GM23338 (cell line): Measurements from ENCODE around the gene MRPS14. TPM values are rescaled to one million over a fixed set of nuclear protein-coding genes. Genes with fewer than 3 reads are reported as not detected.

ENCODE experiments used
- ATAC-seq: fragments of 200-7000 bp; cut with Tn5 transposase; 3 replicates; pipeline ENCODE4 v1.9.1; 2020
- DNase-seq: peaks from one replicate; pipeline ENCODE4 v3.0.0-alpha.2; 2015; ENCODE audit warnings: low spot score
- H2AFZ ChIP-seq: fragments of 200-600 bp; sonication (generic); 2 replicates; pipeline ENCODE4 v1.8.0; 2016; ENCODE audit warnings: antibody characterized with exemption, mild to moderate bottlenecking, moderate library complexity
- H3F3A ChIP-seq: fragments of 200-600 bp; sonication (generic); replicated peaks from 2 replicates; pipeline ENCODE4 v1.8.0; 2017; ENCODE audit warnings: antibody characterized with exemption, mixed run types, low read depth
- H3K27ac ChIP-seq: fragments of 200-600 bp; sonication (generic); 2 replicates; pipeline ENCODE4 v1.6.1; 2016; ENCODE audit warnings: low read depth
- H3K27me3 ChIP-seq: fragments of 200-600 bp; sonication (generic); 2 replicates; pipeline ENCODE4 v1.8.0; 2016; ENCODE audit warnings: mild to moderate bottlenecking, mixed run types, moderate library complexity; ENCODE audit not compliant: insufficient read depth
- H3K36me3 ChIP-seq: fragments of 200-600 bp; sonication (generic); 2 replicates; pipeline ENCODE4 v1.8.0; 2016; ENCODE audit warnings: mild to moderate bottlenecking; ENCODE audit not compliant: insufficient read depth
- H3K4me1 ChIP-seq: fragments of 200-600 bp; sonication (generic); 2 replicates; pipeline ENCODE4 v1.8.0; 2016; ENCODE audit warnings: mild to moderate bottlenecking, moderate library complexity; ENCODE audit not compliant: insufficient read depth
- H3K4me2 ChIP-seq: fragments of 200-600 bp; sonication (generic); 2 replicates; pipeline ENCODE4 v1.7.1; 2017; ENCODE audit warnings: mixed run types
- H3K4me3 ChIP-seq: fragments of 200-600 bp; sonication (generic); 2 replicates; pipeline ENCODE4 v1.6.1; 2016; ENCODE audit warnings: mixed run types
- H3K79me2 ChIP-seq: fragments of 200-600 bp; sonication (generic); replicated peaks from 2 replicates; pipeline ENCODE4 v1.8.0; 2017; ENCODE audit warnings: mild to moderate bottlenecking; ENCODE audit not compliant: insufficient read depth
- H3K9me2 ChIP-seq: fragments of 200-600 bp; sonication (generic); 2 replicates; pipeline ENCODE4 v1.8.0; 2017; ENCODE audit not compliant: insufficient read depth
- H4K20me1 ChIP-seq: fragments of 200-600 bp; sonication (generic); replicated peaks from 2 replicates; pipeline ENCODE4 v1.8.0; 2017; ENCODE audit warnings: mild to moderate bottlenecking; ENCODE audit not compliant: insufficient read depth
- H3K27ac Mint-ChIP-seq: 2 replicates; pipeline ENCODE4 v1.8.0; 2020; ENCODE audit warnings: inconsistent platforms, mild to moderate bottlenecking, moderate library complexity, mixed read lengths
- H3K27me3 Mint-ChIP-seq: 3 replicates; pipeline ENCODE4 v1.8.0; 2022; ENCODE audit warnings: low read depth, mild to moderate bottlenecking, moderate library complexity, mixed read lengths, inconsistent platforms; ENCODE audit not compliant: insufficient read depth, poor library complexity
- H3K36me3 Mint-ChIP-seq: 3 replicates; pipeline ENCODE4 v1.8.0; 2021; ENCODE audit warnings: low read depth, mild to moderate bottlenecking, inconsistent platforms, moderate library complexity, mixed read lengths
- H3K4me1 Mint-ChIP-seq: 3 replicates; pipeline ENCODE4 v1.8.0; 2020; ENCODE audit warnings: mild to moderate bottlenecking, inconsistent platforms, mixed read lengths
- H3K4me3 Mint-ChIP-seq: 3 replicates; pipeline ENCODE4 v1.8.0; 2021; ENCODE audit warnings: moderate library complexity, mild to moderate bottlenecking, inconsistent platforms, mixed read lengths
- H3K9me3 Mint-ChIP-seq: 3 replicates; pipeline ENCODE4 v1.8.0; 2020; ENCODE audit warnings: moderate library complexity, mild to moderate bottlenecking, inconsistent platforms, mixed read lengths
- CREB1 ChIP-seq: fragments of 250-450 bp; sonication (Bioruptor Pico); IDR thresholded peaks from 2 replicates; pipeline ENCODE4 v1.5.0; 2020; ENCODE audit warnings: low read depth, mild to moderate bottlenecking, moderate library complexity
- CTCF ChIP-seq, 2 experiments: fragments of 200-600 bp in 1 of 2; sonication (generic) in 1 of 2; conservative IDR thresholded peaks; 2 replicates each; pipeline versions ENCODE4 v1.5.1 to v1.6.1; 2016 to 2017; ENCODE audit warnings: antibody characterized with exemption in 2 of 2, low read depth in 2 of 2, mild to moderate bottlenecking in 2 of 2, moderate library complexity in 1 of 2
- EZH2 ChIP-seq: fragments of 200-600 bp; sonication (generic); IDR thresholded peaks from one replicate; pipeline ENCODE4 v1.8.0; 2017; ENCODE audit warnings: antibody characterized with exemption, mild to moderate bottlenecking, low read depth; ENCODE audit not compliant: unreplicated experiment
- EZH2phosphoT487 ChIP-seq: fragments of 200-600 bp; sonication (generic); IDR thresholded peaks from one replicate; pipeline ENCODE4 v1.8.1; 2018; ENCODE audit warnings: antibody characterized with exemption; ENCODE audit not compliant: unreplicated experiment
- JUNB ChIP-seq: IDR thresholded peaks from one replicate; pipeline ENCODE4 v1.6.1; 2016; ENCODE audit warnings: antibody characterized with exemption; ENCODE audit not compliant: unreplicated experiment
- NANOG ChIP-seq: IDR thresholded peaks from 2 replicates; pipeline ENCODE4 v1.6.1; 2016; ENCODE audit warnings: antibody characterized with exemption, borderline replicate concordance
- POLR2AphosphoS5 ChIP-seq: IDR thresholded peaks from 2 replicates; pipeline ENCODE4 v1.6.1; 2016; ENCODE audit warnings: antibody characterized with exemption, low read depth
- REST ChIP-seq: IDR thresholded peaks from one replicate; pipeline ENCODE4 v1.6.1; 2018; ENCODE audit warnings: antibody characterized with exemption; ENCODE audit not compliant: unreplicated experiment
- STAT1 ChIP-seq: IDR thresholded peaks from one replicate; pipeline ENCODE4 v1.6.1; 2016; ENCODE audit warnings: antibody characterized with exemption; ENCODE audit not compliant: unreplicated experiment
- ZNF114 ChIP-seq: fragments of 250-450 bp; sonication (Bioruptor Pico); IDR thresholded peaks from 2 replicates; pipeline ENCODE4 v1.5.0; 2020; ENCODE audit warnings: mild to moderate bottlenecking, moderate library complexity
- ZNF331 ChIP-seq: fragments of 250-450 bp; sonication (Bioruptor Pico); IDR thresholded peaks from 2 replicates; pipeline ENCODE4 v1.5.0; 2020; ENCODE audit warnings: low read depth, mild to moderate bottlenecking, moderate library complexity
- ZNF462 ChIP-seq: fragments of 250-450 bp; sonication (Bioruptor Pico); IDR thresholded peaks from 2 replicates; pipeline ENCODE4 v1.5.0; 2020; ENCODE audit warnings: mild to moderate bottlenecking, moderate library complexity
- polyA plus RNA-seq: library from polyadenylated mRNA; unstranded; fragments of >200 nt; fragmentation: Nextera tagmentation; extraction: Ambion mirVana; gene quantifications from 2 replicates; pipeline ENCODE4 v1.2.1, GENCODE V29; 2016
- total RNA-seq: library from RNA; depleted of rRNA; stranded (reverse); fragments of >200 nt; shearing (Covaris generic); gene quantifications from 2 replicates; pipeline ENCODE4 v1.2.3, GENCODE V29; 2014
- TF ChIP-seq, protein P1 (sequence below): IDR thresholded peaks from 2 replicates; pipeline ENCODE4 v1.6.1; 2016; ENCODE audit warnings: antibody characterized with exemption

MRPS14 gene
- total and polyA plus RNA-seq, 2 experiments from 2014 or later = 18.5 to 75.7 TPM

DNA sequence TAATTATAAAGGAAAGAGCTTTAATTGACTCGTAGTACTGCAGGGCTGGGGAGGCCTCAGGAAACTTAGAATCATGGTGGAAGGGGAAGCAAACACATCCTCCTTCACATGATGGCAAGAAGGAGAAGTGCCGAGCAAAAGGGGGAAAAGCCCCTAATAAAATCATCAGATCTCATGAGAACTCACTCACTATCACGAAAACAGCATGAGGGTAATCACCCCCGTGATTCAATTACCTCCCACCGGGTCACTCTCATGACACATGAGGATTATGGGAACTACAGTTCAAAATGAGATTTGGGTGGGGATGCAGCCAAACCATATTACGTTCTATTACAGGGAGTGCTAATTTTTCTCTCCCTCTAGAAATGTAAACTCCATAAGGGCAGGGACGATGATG is 14.2 kb upstream of the MRPS14 start:
- Histone ChIP-seq H3K4me2 (no peak overlapping the region), H3K4me3 (no peak overlapping the region), H3K4me1 (peaks cover 17% of the 10 kb centered on the region), H3K79me2 (no peaks in the 10 kb centered on the region), H2AFZ (no peak overlapping the region), H3K9me2 (0 out of 2 replicates have a peak, but pooled peaks cover 2% of the 10 kb centered on the region), H3K27me3 (no peaks in the 10 kb centered on the region), H3K27ac (no peak overlapping the region), H3F3A (no peaks in the 10 kb centered on the region), H3K36me3 (no peaks in the 10 kb centered on the region), H4K20me1 (no peaks in the 10 kb centered on the region)
- H3K9me3 Mint-ChIP-seq = no peaks in the 10 kb centered on the region
- DNase-seq = no peak
- no peak for TF ChIP-seq EZH2
- TF ChIP-seq JUNB = no peak
- TF ChIP-seq POLR2AphosphoS5 = no peak
- TF ChIP-seq ZNF462 = no peak
- TF ChIP-seq NANOG = no peak
- TF ChIP-seq REST = no peak
- no peak for TF ChIP-seq CREB1 (CRISPR knock-in tag)
- no peak for TF ChIP-seq STAT1
- TF ChIP-seq, protein P1, sequence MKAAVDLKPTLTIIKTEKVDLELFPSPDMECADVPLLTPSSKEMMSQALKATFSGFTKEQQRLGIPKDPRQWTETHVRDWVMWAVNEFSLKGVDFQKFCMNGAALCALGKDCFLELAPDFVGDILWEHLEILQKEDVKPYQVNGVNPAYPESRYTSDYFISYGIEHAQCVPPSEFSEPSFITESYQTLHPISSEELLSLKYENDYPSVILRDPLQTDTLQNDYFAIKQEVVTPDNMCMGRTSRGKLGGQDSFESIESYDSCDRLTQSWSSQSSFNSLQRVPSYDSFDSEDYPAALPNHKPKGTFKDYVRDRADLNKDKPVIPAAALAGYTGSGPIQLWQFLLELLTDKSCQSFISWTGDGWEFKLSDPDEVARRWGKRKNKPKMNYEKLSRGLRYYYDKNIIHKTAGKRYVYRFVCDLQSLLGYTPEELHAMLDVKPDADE = no peak
- TF ChIP-seq EZH2phosphoT487 = no peak
- TF ChIP-seq ZNF331 (CRISPR knock-in tag) = no peak
- no peak for TF ChIP-seq ZNF114
- TF ChIP-seq CTCF (conservative IDR thresholded peaks at IDR 0.05; ENCODE audit: low read depth in 2 of 2) = no peak
- peaks cover 23% of the 10 kb centered on the region for H3K4me1 Mint-ChIP-seq
- no peak for ATAC-seq
- no peaks in the 10 kb centered on the region for H3K36me3 Mint-ChIP-seq
- no peak overlapping the region for H3K27ac Mint-ChIP-seq
- H3K4me3 Mint-ChIP-seq = no peak overlapping the region
- H3K27me3 Mint-ChIP-seq = peaks cover 1% of the 10 kb centered on the region
